ENCODE results near the gene COL13A1.

- no peak for TF ChIP-seq CTCF (IDR thresholded peaks at IDR 0.05)
- TF ChIP-seq POLR2A (IDR thresholded peaks at IDR 0.05): no peak
Measured at GRCh38 chr10:69878951-69879350, 77.2 kb downstream of the COL13A1 start.

Measured in vagina (tissue), 2 donors.